ENCODE data around the gene STATH.
"Not testable (repeated sequence)": the region's sequence is repeated elsewhere in the genome, so short reads cannot be mapped to it uniquely, and the experiment has no call there.

Gene STATH

DNA sequence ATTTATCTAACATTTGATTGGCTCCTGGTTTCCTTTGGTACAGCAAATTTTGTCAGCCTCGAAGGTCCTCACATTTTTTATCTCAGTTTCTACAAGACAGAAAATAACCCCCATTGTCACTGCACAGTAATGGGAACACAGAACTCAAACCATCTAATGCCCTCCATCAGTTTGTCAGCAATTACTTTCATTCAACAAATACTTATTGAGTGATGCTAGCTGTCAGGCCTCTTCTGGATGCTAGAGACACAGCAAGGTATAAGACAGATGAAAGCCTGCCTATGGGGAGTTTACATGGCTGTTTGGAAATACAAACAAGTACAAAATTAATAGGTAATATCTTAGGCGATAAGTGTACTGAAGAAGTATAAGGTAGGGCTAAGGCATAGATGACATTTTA is 27.5 kb downstream of the STATH start:
- H3K4me3 ChIP-seq (ENCODE audit: low read length), result no peak overlapping the region
- TF ChIP-seq ZNF274 (IDR thresholded peaks at IDR 0.05; ENCODE audit: low read depth, low read length), result no peak

- TF ChIP-seq ZNF274 (IDR thresholded peaks at IDR 0.05; ENCODE audit: low read depth, low read length), result no peak
- no peak overlapping the region for H3K4me3 ChIP-seq (ENCODE audit: low read length)
These were observed 31.2 kb downstream of the STATH start for GRCh38 chr4:70027011-70027410.

DNA sequence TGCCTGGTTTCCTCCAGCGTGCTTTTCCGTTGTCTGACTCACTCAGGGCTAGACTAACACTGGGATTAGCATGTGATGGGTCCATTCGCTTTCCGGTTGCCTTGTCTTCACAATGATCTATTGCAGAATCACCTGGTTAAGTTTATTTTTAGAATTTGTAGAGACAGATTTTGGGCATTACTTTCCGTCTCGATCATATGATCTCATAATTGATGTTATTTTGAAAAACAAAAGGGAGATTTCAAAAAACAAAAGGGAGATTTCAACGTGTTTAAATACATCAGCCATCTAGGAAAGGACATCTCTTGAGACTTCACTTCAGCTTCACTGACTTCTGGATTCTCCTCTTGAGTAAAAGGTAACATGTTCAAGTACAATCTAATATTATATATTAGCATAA is 32.4 kb downstream of the STATH start, which contains the start of gene HTN3:
Gene HTN3 (plus strand): TSS at position 301 of the 400 bp plus-strand sequence. CDS start 2,282 bp downstream, outside the sequence.
- not testable (repeated sequence) for H3K4me3 ChIP-seq (ENCODE audit: low read length)

- H3K4me3 ChIP-seq (ENCODE audit: low read length), result not testable (repeated sequence)
These were observed 41.8 kb downstream of the STATH start for GRCh38 chr4:70037559-70037958.

- H3K4me3 ChIP-seq (ENCODE audit: low read length), result not testable (repeated sequence)
These were observed 44.2 kb downstream of the STATH start for GRCh38 chr4:70039928-70040327.

DNA sequence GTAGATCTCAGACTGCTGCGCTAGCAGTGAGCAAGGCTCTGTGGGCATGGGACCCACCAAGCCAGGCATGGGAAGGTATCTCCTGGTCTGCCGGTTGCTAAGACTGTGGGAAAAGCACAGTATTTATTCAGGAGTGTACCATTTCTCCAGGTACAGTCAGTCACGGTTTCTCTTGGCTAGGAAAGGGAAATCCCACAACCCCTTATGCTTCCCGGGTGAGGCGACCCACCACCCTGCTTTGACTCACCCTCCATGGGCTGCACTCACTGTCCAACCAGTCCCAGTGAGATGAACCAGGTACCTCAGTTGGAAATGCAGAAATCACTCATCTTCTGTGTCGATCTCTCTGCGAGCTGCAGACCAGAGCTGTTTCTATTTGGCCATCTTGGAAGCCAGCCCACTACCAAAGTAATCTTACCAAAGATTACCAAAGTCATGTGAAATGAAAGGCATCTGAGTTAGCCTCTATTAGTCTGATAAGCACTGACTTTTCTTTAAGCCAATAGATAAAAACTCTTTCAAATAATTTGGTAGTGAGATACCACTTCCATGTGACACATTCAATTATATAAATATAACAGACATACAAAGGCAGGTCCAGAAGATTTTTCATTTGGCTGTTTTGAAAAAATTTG is 46.0 kb downstream of the STATH start:
- no peak overlapping the region for H3K4me3 ChIP-seq (ENCODE audit: low read length)
- no peak for TF ChIP-seq ZNF274 (IDR thresholded peaks at IDR 0.05; ENCODE audit: low read depth, low read length)

GRCh38 chr4:70050138-70050537 is 54.4 kb downstream of the STATH start, which contains the start of gene HTN1:
Gene HTN1 (plus strand): TSS chr4:70050438. CDS start chr4:70053077, 2,639 bp downstream.
- H3K4me3 ChIP-seq (ENCODE audit: low read length), result not testable (repeated sequence)
